ENCODE measurements around the gene NRCAM.
"Not testable (repeated sequence)": the region's sequence is repeated elsewhere in the genome, so short reads cannot be mapped to it uniquely, and the experiment has no call there.

The NRCAM gene

DNA sequence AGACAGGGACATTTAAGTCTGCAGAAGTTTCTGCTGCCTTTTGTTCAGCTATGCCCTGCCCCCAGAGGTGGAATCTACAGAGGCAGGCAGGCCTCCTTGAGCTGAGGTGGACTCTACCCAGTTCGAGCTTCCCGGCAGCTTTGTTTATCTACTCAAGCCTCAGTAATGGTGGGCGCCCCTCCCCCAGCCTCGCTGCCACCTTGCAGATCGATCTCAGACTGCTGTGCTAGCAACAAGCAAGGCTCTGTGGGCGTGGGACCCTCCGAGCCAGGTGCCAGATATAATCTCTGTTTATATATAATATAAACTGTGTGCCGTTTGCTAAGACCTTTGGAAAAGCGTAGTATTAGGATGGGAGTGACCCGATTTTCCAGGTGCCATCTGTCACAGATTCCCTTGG lies 63.1 kb downstream of the NRCAM start:
- not testable (repeated sequence) for DNase-seq

DNA sequence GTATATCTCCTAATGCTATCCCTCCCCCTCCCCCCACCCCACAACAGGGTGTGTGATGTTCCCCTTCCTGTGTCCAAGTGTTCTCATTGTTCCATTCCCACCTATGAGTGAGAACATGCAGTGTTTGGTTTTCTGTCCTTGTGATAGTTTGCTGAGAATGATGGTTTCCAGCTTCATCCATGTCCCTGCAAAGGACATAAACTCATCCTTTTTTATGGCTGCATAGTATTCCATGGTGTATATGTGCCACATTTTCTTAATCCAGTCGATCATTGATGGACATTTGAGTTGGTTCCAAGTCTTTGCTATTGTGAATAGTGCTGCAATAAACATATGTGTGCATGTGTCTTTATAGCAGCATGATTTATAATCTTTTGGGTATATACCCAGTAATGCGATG lies 68.5 kb downstream of the NRCAM start:
- not testable (repeated sequence) for DNase-seq

DNA sequence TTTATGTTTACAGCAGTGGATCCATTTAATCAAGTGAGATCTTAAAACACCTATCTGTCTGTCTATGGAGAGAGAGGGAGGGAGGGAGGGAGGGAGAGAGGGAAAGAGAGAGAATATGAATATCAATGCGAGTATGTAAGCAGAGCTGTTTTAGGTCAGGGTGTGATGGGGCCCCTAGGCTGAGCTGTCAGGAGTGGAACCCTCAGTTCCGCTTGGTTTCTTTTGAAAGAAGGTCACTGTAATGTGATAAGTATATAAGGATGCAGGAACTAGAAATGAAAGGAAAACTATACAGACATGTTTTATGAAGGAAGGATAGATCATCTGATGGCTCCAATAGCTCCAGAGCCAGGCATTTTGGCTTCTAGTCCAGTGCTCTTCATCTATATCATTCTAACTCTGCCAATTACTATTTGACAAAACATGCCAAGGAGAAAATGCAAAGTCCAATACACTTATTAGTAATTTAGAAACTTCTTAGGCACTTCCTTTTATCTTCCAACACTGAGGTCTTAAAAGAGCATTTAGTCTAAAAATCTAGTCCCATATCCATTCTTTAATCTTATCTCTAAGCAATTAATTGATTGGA lies 70.3 kb downstream of the NRCAM start:
- no peak for DNase-seq

DNA sequence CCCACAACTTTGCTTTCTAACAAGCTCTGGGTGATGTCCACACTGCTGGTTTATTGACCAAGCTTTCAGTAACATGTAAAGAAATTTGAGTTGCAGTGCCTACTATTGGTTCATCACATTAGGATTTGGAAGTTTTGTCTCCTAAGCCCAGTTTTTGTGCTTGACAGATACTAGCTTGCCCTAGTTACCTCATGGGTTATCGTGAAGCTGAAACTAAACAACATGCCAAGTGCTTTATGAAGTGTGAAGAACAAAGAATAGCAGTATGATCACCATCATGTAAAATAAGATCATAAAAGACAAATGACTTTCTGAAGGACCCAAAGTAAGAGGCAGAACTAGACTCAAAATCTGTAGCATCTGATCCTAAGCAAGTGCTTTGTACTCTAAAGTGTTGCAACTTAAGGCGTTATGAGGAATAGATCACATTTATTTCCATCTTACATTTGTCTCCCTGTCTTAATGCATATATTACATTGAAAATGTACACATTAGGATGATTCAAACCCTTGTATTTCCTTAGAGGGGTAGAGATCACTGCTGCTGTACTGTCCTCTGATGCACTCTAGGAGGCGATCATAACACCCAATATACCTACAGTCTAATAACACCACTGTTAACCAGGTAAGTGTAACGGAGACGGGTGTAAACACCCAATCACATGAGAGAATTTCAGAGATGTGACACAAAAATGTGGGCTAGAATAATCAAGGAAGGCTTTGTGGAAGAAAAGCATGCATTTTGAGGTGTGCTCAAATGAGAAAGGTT lies 71.3 kb downstream of the NRCAM start:
- DNase-seq: no peak

DNA sequence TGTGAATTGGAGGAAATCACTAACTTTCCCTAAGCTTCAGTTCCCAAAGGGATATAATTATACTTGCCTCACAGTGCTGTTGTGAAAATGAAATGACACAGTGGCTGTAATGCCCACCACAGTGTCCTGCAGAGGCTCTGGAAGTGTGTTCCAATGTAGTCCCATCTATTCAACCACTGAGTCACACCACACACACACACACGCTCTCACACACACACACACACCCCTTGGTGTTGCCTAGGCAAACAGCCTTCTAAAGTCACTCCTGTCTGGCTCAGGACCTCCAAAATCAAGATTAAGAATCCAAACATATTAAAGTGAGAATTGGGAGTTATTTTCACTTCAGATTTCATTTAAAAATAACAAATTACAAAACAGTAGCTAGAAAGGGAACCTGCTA lies 73.3 kb downstream of the NRCAM start:
- DNase-seq: no peak

DNA sequence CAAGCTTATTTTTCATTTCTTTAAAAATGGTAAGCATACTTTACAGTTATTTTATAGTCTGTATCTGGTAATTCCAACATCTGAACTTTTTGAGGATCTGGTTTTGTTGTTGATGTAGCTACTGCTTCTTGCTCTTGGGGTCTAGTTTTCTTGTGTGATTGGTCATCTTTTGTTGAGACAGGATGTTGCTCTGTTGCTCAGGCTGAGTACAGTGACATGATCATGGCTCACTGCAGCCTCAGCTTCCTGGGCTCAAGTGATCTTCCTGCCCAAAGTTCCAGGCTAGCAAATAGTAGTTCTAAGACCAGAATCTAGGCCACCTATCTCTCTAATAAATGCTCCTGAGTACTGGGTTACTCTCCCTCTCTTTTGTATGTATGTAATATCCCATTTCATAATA lies 75.7 kb downstream of the NRCAM start:
- no peak for DNase-seq

DNA sequence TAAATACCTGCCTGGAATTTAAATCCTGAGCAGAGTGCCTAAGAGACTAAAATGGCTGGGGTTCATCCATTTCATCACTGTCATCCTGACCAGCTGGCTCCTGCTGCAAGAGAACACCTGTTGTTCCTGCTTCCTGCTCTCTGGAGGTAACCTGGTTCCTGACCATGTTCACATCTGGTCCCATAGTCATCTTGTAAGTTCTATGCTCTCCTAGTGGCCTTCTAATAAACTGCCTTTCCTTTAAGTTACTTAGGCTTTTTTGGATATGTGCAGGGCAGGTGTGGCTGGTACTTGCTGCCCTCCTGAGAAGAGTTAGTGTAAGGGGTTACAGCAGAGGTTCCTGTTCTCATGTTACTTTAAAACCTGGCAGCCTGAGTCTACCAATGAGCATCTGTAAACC lies 80.0 kb downstream of the NRCAM start:
- no peak for DNase-seq

DNA sequence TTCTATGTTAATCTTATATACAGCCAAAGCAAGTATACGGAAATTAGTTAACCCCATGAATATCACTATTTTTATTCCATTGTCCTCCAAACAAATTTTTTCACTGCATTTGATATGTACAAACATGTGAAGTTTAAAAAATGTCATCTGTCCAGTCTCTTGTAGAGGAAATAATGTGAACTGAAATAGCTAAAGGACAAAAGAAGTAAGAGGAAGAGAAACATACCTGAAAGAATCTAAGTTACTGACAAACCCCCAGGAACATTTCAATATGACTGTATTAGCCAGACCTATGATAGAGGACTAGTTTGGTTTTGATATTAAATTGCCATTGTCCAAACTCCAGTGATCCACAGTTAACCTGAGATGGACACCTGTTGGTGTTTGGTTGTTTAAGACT lies 80.6 kb downstream of the NRCAM start:
- DNase-seq: no peak

DNA sequence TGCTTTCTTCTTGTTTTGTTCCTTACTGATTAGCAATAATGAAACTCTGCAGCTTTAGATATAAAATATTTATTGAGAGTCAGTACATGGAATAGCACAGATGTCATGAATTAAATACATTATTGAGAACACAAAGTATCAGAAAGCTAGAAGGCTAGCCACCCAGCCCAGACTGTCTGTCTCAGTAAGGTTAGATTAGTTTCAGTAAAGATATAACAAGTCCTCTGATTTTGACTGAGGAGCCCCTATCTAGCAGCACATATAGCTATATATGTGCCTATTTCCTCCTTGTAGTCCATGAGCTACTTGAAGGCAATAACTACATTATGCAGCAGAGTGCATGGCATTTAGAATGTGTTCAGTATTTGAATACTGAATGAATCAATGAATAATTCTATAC lies 81.3 kb downstream of the NRCAM start:
- DNase-seq: no peak

DNA sequence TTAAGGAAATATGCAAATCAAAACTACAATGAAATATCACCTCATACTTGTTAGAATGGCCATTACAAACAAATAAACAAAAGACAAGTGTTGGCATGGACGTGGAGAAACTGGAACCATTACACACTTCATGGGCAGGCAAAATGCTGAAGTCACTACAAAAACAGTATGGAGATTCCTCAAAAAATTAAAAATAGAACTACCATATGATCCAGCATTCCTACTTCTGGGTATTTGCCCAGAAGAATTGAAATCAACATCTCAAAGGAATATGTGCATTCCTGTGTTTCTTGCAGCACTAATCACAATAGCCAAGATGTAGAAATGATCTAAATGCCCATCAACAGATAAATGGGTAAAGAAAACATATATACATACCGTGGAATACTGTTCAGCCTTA lies 83.6 kb downstream of the NRCAM start:
- no peak for DNase-seq

DNA sequence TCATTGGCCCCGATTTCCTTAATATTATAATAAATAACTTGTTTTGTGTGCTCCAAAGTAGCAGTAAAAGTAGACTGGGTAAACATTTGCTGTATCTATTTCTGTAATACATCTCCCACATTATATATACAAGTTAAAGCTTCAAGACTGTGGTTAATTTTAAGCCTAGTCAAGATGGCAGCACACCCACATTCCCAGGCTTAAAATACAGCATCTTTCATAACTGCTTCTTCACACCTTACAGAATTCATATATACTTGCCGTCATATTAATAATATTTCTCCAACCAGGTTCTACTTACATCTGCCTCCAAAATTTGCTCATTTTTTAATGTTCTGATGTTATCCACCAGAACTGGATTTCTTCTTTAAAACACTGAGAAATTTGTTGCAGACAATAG lies 85.6 kb downstream of the NRCAM start:
- DNase-seq: no peak

DNA sequence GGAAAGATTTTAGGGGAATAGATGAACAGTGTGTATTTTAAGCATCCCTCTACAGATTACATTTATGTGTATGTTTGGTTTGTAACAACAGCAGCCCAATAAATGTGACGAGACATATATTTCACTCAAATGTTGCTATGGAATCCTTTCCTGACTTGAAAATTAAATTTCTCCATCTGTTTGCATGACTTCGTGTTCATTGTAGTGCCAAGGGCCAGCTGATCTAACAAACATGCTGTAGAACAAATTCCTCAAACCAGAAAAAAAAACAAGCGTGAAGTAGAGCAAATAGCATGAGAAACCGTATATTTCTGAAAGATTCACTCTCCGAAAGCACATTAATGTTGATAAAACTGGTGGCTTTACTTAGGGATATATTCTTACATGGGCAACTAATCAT lies 87.8 kb downstream of the NRCAM start:
- DNase-seq: no peak

DNA sequence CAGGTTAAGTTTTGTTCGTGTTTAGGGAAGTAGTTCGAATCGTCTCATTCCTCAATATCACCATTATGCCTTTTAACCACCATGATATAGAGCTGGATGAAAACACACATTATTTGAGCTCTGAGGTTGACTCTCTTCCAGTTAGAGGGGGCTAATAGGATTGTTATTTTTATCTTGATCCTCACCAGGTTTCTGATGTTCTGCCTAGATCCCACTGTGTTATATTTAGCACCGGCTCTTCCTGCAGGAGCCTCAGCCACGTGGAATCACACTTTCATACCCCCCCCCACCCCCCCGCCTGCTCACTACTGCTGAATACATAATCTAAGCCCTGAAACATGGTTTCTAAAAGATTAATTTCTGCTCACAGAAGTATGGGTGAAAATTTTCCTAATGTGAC lies 88.3 kb downstream of the NRCAM start:
- no peak for DNase-seq

DNA sequence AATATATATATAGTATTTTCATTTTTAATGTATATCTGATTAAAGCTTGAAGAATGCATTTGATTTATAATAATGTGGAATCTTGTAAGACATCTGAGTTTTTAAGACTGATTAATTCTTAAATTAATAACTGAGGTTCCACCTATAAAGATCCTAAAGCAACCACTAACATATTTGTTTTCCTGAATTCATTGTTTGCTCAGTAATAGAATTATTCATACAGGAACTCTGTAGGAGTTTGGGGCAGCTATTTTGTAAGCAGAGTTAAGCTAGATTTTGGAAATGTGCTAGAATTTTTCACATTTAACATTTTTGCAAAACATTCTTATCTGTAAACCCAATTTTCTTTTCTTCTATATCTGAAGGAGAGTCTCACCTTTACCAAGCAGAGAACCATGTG lies 88.9 kb downstream of the NRCAM start:
- no peak for DNase-seq

DNA sequence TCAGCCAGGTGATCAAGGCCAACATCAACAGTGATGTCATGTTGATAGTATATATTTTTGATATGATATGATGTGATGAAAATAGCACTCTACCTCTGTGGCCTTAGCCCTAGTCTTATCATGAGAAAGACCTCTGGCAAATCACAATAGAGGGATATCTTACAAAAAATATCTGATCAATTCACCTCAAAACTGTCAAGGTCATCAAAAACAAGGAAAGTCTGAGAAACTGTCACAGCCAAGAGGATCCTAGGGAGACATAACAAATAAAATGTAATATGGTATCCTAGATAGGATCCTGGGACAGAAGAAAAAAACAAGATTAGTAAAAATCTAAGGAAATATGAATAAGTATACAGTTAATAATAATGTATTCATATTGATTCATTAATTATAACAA lies 92.6 kb downstream of the NRCAM start:
- DNase-seq: no peak

DNA sequence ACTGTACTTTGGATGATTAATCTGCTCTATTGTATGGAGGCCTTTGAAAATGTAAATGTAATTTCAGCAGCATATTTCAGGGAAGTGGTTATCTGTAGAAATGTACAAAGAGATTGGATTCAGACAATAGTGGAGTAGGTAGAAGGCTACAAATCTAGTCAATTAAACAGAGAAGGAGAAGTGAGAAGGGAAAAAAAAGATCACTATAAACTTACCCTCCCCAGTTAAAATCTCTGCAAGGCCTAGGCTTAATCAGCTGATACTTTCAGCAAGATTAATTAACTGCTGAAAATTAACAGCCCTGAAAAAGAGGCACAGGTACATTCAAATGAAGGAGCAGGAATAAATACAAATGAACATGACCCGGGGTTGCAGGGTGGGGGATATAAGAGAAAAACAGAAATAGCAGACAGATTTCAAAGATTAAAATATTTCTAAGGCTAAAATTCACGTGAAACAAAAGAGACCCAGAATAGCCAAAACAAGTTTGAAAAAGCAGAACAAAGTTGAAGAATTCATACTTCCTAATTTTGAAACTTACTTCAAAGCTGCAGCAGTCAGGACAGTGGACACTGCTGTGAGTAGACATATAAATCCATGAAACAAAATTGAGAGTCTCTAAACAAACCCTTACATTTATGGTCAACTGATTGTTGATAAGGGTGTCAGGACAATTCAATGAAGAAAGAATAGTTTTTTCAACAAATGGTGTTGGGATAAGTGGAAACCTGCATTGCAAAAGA lies 96.0 kb downstream of the NRCAM start:
- DNase-seq: no peak

DNA sequence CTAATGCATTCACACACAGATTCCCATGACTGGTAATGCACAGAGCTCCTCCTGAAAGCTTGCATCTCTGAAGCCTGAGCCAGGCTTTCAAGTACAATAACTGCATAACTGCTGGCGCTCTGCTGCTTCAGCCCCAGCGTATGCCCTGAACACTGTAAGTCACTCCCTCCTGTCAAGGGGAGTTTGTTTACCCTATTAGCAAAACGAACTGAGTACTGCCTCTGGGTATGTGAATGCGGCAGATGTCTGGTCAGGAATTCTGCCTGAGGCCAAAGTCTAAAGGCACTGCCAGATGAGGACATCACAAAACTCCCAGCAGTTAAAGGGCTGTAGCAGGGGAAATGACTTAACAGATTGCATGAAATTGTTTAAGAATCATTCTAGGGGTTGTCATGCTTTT lies 97.7 kb downstream of the NRCAM start:
- no peak for DNase-seq

DNA sequence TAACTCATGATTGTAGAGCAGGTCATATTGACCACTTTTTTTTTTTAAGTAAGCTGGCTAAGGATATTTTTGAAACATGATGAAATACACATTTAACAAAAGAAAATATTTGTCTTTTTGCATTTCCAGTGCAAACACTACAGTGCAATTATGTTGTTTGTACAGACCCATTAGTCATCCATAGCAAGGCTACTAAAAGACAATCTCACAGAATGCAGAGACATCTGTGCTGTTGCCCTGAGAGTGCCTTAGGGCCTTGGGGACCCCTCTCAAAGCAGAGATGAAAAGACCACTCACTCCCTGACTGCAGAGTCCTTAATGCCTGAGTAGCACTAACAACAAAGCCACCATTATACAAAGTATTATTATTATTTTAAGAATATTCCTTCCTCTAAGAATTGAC lies 104.5 kb downstream of the NRCAM start:
- no peak for DNase-seq

DNA sequence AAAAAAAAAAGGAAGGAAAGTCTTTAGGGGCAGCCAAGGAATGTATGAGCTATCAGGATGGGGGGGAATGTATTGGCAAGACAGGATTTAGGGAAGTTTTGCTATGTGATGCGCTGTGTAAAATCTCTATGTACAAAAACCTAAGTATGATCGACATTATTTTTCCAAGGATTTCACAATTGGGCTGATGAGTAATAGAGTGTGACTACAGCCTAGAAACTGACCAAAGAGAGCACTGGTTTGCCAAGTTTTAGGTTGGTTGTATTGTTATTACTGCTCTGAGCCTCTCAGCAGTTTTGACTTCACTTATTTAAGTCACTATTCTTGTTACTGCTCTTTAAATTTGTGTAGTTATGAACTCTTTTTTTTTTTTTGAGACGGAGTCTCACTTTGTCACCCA lies 107.3 kb downstream of the NRCAM start:
- no peak for DNase-seq

DNA sequence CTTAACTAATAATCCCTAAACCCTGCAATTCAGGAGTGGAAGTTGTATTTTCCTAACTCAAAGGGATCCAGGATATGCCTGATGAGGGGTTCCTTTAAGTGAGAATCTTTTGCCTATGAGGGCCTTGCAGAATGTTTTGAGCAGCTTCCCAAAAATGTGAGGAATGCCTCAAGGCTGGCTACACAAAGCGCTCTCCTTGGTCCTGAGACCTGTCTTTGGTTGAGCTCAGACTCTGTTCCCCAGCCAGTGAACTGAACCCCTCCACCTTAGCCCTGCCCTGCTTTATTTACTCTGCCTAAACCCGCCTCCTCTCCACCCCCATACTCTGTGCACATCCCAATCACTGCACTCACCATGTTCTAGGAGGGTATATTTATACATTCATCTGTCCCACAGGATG lies 108.6 kb downstream of the NRCAM start:
- DNase-seq: no peak

DNA sequence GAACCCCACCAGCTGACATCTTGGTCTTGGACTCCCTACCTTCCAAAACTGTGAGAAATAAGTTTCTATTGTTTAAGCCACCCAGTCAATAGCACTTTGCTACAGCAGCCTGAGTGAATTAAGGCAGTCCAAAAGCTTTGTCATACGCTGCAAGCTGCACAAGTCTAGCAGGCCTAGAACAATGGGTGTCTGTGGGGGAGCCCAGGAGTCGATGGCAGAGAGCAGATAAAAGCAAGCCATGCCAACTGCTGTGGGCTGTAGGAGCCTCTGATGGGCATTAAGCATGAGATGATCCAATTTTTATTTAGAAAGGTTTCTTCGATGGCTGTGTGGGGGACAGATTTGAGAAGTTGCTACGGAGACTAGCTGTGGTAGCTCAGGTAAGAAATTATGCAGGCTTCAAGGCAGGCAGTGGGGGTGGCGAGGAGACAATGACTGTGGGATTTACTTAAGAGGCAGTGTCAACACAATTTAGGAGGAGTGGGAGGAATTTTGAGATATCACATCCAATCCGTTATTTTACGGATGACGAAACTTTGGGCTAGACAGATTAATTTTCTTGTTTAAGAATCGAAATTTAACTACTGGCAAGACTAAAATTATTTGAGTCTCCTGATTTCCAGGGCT lies 110.4 kb downstream of the NRCAM start:
- no peak for DNase-seq

DNA sequence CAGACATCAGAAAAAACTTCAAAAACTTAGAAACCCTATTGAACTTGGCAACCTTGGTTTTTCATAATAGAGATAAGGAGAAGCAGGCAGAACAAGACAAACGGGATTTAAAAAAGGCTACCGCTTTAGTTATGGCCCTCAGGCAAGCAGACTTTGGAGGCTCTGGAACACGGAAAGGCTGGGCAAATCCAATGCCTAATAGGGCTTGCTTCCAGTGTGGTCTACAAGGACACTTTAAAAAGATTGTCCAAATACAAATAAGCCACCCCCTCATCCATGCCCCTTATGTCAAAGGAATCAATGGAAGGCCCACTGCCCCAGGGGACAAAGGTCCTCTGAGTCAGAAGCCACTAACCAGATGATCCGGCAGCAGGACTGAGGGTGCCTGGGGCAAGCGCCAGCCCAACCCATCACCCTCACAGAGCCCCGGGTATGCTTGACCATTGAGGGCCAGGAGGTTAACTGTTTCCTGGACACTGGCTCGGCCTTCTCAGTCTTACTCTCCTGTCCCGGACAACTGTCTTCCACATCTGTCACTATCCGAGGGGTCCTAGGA lies 115.3 kb downstream of the NRCAM start:
- DNase-seq: no peak

DNA sequence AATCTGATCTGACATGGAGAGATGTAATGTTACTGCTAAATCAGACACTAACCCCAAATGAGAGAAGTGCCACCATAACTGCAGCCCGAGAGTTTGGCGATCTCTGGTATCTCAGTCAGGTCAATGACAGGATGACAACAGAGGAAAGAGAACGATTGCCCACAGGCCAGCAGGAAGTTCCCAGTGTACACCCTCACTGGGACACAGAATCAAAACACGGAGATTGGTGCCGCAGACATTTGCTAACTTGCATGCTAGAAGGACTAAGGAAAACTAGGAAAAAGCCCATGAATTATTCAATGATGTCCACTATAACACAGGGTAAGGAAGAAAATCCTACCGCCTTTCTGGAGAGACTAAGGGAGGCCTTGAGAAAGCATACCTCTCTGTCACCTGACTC lies 115.8 kb downstream of the NRCAM start:
- DNase-seq: not testable (repeated sequence)

Data from activated naive CD4-positive, alpha-beta T cell treated with Interleukin-2 at 50 U/mL for 16 hours (primary cell).